HL-60 (cell line): ENCODE results near the gene GASK1A.

Source experiments
- DNase-seq, 2 experiments: peaks; one replicate each; pipeline ENCODE4 v3.0.0-alpha.2; 2010 to 2020; ENCODE audit warnings: low read depth in 1 of 2, low spot score in 1 of 2
- H3K27ac ChIP-seq: fragments of 250-450 bp; sonication (Bioruptor Pico); replicated peaks from 2 replicates; pipeline ENCODE4 v1.5.1; 2020; ENCODE audit warnings: mild to moderate bottlenecking, moderate library complexity
- H3K27me3 ChIP-seq: fragments of 250-450 bp; sonication (Bioruptor Pico); 2 replicates; pipeline ENCODE4 v1.5.1; 2021; ENCODE audit warnings: mild to moderate bottlenecking, moderate library complexity; ENCODE audit not compliant: insufficient read depth, poor library complexity, severe bottlenecking
- H3K4me3 ChIP-seq: replicated peaks from 2 replicates; pipeline ENCODE4 v1.5.1; 2011; ENCODE audit warnings: mild to moderate bottlenecking, control low read depth, low read length; ENCODE audit not compliant: insufficient read depth
- GABPA ChIP-seq: IDR thresholded peaks from 2 replicates; pipeline ENCODE4 v1.6.1; 2012; ENCODE audit warnings: low read depth
- POLR2AphosphoS5 ChIP-seq: IDR thresholded peaks from 2 replicates; pipeline ENCODE4 v1.6.1; 2012; ENCODE audit warnings: low read depth
- REST ChIP-seq: IDR thresholded peaks from 2 replicates; pipeline ENCODE4 v1.6.1; 2012; ENCODE audit warnings: low read depth; ENCODE audit not compliant: insufficient replicate concordance
- SPI1 ChIP-seq: IDR thresholded peaks from 2 replicates; pipeline ENCODE4 v1.6.1; 2012; ENCODE audit warnings: low read depth, mild to moderate bottlenecking, borderline replicate concordance
- TF ChIP-seq, protein P1 (sequence below): IDR thresholded peaks from one replicate; pipeline ENCODE4 v1.5.1; 2011; ENCODE audit warnings: low read length, control low read depth, inconsistent platforms; ENCODE audit not compliant: insufficient read depth

Gene GASK1A

GRCh38 chr3:43001094-43001553 lies 22.0 kb downstream of the GASK1A start:
- H3K27me3 ChIP-seq, result no peaks in the 10 kb centered on the region
- no peak for DNase-seq
- no peak for TF ChIP-seq REST
- TF ChIP-seq POLR2AphosphoS5, result no peak
- TF ChIP-seq, protein P1, sequence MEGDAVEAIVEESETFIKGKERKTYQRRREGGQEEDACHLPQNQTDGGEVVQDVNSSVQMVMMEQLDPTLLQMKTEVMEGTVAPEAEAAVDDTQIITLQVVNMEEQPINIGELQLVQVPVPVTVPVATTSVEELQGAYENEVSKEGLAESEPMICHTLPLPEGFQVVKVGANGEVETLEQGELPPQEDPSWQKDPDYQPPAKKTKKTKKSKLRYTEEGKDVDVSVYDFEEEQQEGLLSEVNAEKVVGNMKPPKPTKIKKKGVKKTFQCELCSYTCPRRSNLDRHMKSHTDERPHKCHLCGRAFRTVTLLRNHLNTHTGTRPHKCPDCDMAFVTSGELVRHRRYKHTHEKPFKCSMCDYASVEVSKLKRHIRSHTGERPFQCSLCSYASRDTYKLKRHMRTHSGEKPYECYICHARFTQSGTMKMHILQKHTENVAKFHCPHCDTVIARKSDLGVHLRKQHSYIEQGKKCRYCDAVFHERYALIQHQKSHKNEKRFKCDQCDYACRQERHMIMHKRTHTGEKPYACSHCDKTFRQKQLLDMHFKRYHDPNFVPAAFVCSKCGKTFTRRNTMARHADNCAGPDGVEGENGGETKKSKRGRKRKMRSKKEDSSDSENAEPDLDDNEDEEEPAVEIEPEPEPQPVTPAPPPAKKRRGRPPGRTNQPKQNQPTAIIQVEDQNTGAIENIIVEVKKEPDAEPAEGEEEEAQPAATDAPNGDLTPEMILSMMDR, result no peak
- no peak for TF ChIP-seq SPI1
- no peak for TF ChIP-seq GABPA
- H3K27ac ChIP-seq, result no peak overlapping the region
- H3K4me3 ChIP-seq, result no peak overlapping the region

GRCh38 chr3:43001556-43002121 lies 22.5 kb downstream of the GASK1A start:
- TF ChIP-seq REST (no peak), SPI1 (no peak), GABPA (no peak), POLR2AphosphoS5 (no peak)
- TF ChIP-seq, protein P1, result no peak
- Histone ChIP-seq H3K4me3 (no peak overlapping the region), H3K27ac (no peak overlapping the region), H3K27me3 (no peaks in the 10 kb centered on the region)
- DNase-seq, result no peak

- Histone ChIP-seq H3K27me3 (no peaks in the 10 kb centered on the region), H3K27ac (no peak overlapping the region), H3K4me3 (no peak overlapping the region)
- no peak for DNase-seq
- TF ChIP-seq REST, result no peak
- no peak for TF ChIP-seq SPI1
- no peak for TF ChIP-seq GABPA
- TF ChIP-seq, protein P1, result no peak
- no peak for TF ChIP-seq POLR2AphosphoS5
These were observed 25.2 kb downstream of the GASK1A start for GRCh38 chr3:43004282-43004681.
